Amygdala (tissue), 56 donors: ENCODE results near the gene CAMTA1.
A peak's percentile ranks its signal among the peaks of the same experiment; 100 is the strongest.
"Not testable (repeated sequence)": the region's sequence is repeated elsewhere in the genome, so short reads cannot be mapped to it uniquely, and the experiment has no call there.

ENCODE experiments used
- DNase-seq, 56 donors: peaks; one replicate each; lab custom pipeline; 2025; lab: John Stamatoyannopoulos, UW

CAMTA1 gene

GRCh38 chr1:6918925-6919511, 133.8 kb downstream of the CAMTA1 start:
- DNase-seq, result no peak

GRCh38 chr1:6921506-6921905, 136.3 kb downstream of the CAMTA1 start:
- not testable (repeated sequence) for DNase-seq

GRCh38 chr1:6922096-6922931, 137.1 kb downstream of the CAMTA1 start:
- peak in 31 of 56 donors; percentile 13 to 73 (median 35) for DNase-seq

GRCh38 chr1:6923012-6923411, 137.8 kb downstream of the CAMTA1 start:
- no peak for DNase-seq

- no peak for DNase-seq
Observed at GRCh38 chr1:6923416-6923815, 138.2 kb downstream of the CAMTA1 start.

- peak in 3 of 56 donors; percentile 4 to 25 (median 16) for DNase-seq
Observed at GRCh38 chr1:6923955-6924881, 139.0 kb downstream of the CAMTA1 start.

GRCh38 chr1:6924891-6925290, 139.6 kb downstream of the CAMTA1 start:
- no peak for DNase-seq

GRCh38 chr1:6927626-6928025, 142.4 kb downstream of the CAMTA1 start:
- DNase-seq, result no peak

GRCh38 chr1:6928106-6928885, 143.0 kb downstream of the CAMTA1 start:
- DNase-seq, result no peak

- DNase-seq, result no peak
Observed at GRCh38 chr1:6930732-6931300, 145.6 kb downstream of the CAMTA1 start.

GRCh38 chr1:6935361-6935883, 150.2 kb downstream of the CAMTA1 start:
- no peak for DNase-seq

GRCh38 chr1:6935911-6936690, 150.8 kb downstream of the CAMTA1 start:
- DNase-seq, result no peak

GRCh38 chr1:6937048-6937447, 151.8 kb downstream of the CAMTA1 start:
- no peak for DNase-seq

GRCh38 chr1:6939363-6939762, 154.1 kb downstream of the CAMTA1 start:
- DNase-seq, result no peak

- no peak for DNase-seq
Observed at GRCh38 chr1:6941786-6942185, 156.5 kb downstream of the CAMTA1 start.

- no peak for DNase-seq
Observed at GRCh38 chr1:6942990-6943389, 157.7 kb downstream of the CAMTA1 start.

GRCh38 chr1:6944434-6944833, 159.2 kb downstream of the CAMTA1 start:
- no peak for DNase-seq

GRCh38 chr1:6947952-6948351, 162.7 kb downstream of the CAMTA1 start:
- no peak for DNase-seq

- no peak for DNase-seq
Observed at GRCh38 chr1:6948416-6948815, 163.2 kb downstream of the CAMTA1 start.
